HG03457 (cell line): ENCODE data around the gene PRKN.

Source experiments
- ATAC-seq: cut with Tn5 transposase; IDR thresholded peaks from one replicate; pipeline ENCODE4 v1.9.1; 2021; ENCODE audit warnings: moderate number of reproducible peaks; ENCODE audit not compliant: unreplicated experiment

The PRKN gene

DNA sequence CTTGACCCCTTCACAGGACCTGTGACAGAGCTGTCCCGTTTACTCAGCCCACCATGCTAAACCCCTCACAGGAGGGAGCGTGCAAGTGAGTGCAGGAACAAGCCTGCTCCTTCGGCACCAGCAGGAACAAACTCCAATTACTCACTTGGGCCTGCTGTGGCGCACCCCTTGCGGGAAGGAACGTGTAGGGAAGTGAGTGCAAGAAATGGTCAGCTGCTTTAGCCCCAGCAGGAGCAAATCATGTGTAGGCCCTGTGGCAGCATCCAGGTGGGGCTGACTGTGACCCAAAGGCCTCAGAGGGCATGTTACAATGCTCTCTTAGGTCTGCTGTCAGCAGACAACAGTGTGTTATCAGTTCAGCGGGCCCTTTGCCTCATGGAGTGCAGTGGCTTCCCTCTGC, 574.4 kb downstream of the PRKN start:
- ATAC-seq: no peak

DNA sequence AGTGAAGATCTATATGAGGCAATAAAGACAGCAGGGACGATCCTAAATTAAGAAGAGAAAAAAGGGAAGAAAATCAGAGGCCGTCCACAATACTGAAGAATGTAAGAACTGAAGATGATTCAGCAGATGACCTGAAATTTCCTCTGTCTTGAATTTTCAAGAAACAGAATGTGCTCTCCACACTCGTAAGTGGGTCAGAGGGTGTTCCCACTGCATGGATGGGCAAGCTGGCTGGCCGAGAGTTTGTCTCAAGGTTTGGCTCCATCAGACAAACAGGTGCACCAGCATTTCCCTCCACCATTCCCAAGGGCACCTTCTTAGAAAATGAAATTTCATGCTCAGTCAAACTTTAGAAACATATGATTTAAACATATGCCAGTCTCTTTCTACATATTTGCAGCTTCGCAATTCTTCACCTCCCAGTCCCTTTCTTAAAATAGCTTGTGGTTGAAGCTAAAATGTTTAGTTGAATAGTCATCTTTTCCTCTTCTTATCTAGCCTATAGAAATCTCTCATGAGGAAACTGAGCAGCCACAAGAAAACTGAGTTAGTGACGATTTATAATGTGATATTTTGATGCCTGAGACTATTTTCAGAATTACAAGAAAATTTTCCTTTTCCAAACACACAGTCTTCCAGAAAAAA, 576.4 kb downstream of the PRKN start:
- no peak for ATAC-seq

GRCh38 chr6:162150295-162150694, 577.3 kb downstream of the PRKN start:
- ATAC-seq: no peak

- ATAC-seq: no peak
Observed at GRCh38 chr6:162149786-162150185, 577.8 kb downstream of the PRKN start.

GRCh38 chr6:162147805-162148204, 579.8 kb downstream of the PRKN start:
- no peak for ATAC-seq

GRCh38 chr6:162147281-162147680, 580.3 kb downstream of the PRKN start:
- no peak for ATAC-seq

GRCh38 chr6:162140251-162140852, 587.2 kb downstream of the PRKN start:
- no peak for ATAC-seq

DNA sequence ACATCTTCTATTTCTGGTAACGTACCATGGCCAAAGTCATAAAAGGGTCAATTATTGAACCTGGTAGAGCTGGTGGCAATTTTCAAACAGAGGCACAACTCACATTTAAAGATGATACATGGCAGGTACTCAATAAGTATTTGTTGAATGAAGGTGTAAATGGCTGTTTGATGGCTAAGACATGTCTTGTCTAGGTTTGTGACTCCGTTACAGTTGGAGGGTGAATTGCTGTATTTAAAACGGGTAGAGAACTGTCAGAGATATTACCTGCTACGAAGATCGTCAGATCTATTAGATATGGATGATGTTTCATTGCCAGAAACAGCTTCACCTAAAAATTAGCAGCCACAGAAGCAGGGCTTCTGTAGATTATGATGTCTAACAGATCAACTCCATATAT, 601.9 kb downstream of the PRKN start:
- ATAC-seq: no peak

DNA sequence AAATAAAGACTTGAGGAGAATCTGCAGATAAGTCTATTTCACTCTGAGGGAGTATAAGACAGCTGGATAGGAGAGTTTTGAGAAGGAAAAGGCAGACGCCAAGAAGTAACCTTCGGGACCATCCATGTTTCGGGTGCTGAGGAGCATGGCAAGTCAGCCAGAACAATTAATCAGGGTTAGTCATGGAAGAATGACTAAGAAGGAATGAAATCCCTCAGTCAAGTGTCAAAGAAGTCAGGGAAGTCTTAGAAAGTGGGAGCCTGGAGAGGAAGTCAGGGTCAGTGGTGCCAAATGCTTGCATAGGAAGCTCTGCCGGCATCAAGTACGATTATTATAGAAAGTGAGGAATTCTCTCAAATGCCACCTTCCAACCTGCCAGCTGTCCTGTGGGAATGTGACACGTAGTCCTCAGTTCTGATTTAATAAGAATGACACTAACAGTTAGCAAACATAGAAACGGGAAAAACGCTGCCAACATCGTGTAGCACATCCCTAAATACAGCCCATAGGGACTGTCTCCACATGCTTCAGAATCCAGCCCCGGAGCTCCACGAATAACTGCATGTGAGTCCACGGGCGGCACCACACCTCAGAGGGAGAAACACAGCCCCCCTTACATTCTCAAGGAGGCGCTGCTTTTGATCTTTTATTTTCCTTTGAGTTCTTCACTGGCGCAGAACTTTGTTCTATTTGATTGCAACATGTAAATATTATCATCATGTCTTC, 602.7 kb downstream of the PRKN start:
- ATAC-seq: no peak

GRCh38 chr6:162123797-162124196, 603.8 kb downstream of the PRKN start:
- no peak for ATAC-seq

DNA sequence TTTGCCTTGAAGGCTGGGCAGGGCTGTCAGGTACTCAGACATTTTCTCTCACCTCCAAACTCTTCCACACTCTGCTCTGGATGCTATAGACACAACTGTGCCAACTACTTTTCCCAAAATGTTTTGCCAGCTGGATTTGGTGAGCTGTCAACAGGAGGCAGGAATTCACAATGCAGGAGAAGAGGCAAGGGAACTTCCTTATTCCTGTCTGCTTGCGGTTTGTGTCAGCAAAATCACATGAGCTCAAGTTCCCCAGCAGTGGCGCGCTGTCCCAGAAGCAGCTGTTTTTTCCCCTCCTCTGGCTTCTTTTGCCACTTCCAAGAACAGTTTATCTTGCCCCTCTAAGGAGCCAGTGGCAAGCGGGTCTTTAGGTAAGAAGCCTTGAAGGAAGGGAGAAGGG, 608.2 kb downstream of the PRKN start:
- ATAC-seq: no peak

GRCh38 chr6:162118706-162119105, 608.9 kb downstream of the PRKN start:
- ATAC-seq: no peak

- no peak for ATAC-seq
Observed at GRCh38 chr6:162116902-162117525, 610.6 kb downstream of the PRKN start.

DNA sequence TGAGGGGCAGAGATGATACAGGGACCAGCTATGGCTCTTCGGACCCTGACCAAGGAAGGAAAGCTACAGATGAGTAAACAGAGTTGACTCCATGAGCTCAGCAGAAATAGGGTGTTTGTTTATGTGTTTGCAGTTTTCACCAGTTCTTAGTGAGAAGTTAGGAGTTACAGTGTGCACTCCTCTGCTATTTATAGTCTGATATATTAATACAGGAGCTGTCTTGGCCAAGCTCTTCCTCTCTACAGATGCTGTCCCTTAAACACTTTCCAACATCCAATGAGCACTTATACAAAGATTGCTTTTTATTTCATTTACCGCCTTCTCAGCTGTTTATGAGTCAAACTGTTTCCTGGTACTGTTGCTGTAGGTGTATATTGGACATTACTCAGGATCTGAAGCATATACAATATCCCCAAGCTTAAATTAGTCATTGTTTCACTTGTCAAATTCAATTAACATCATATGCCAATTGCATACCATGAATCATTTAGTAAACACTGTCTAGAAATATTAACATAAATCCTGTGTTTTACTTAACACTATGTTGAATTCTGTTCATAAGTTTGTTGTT, 618.0 kb downstream of the PRKN start:
- no peak for ATAC-seq

DNA sequence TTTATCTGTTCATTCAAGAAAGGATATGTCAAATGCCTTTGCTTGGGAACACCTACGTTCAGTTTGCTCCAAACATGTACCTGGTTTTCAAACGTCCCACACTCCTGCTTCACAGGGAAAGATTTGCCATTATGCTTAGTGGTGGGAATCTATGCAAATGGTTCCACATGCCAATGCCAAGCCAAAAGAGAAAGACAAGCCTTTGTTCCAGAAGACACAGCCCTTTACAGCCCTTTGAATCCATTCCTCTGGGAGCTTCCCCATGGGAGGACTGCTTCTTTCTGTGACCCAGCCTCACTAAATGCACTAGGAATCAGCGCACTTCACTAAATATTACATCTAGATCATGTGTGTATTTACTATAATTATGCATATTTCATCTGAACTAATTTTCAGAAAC, 619.5 kb downstream of the PRKN start:
- no peak for ATAC-seq

DNA sequence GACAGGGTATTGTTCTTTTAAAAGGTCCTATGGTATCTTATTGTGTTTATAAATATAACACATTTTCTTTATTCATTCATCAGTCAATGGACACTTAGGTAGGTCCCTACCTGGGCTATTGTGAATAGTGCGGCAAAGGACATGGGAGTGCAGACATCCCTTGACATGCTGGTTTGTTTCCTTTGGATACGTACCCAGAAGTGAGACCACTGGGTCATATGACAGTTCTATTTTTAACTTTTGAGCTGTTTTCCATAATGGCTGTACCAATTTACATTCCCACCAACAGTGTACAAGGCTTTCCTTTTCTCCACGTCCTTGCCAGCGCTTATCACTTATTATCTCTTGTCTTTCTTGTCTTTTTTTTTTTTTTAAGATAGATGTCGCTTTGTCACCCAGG, 627.5 kb downstream of the PRKN start:
- no peak for ATAC-seq

DNA sequence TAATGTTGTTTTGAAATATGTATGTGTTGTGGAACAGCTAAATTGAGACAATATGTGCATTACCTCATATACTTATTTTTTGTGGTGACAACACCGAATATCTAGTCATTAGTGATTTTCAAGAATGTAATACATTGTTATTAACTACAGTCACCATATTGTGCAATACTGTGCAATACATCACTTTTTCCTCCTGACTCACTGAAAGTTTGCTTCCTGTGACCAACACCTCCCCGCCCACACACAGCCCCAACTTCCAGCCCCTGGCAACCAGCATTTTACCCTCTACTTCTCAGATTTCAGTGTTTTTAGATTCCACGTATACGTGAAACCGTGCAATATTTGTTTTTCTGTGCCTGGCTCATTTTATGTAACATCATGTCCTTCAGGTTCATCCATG, 627.9 kb downstream of the PRKN start:
- no peak for ATAC-seq

GRCh38 chr6:162092816-162093502, 634.6 kb downstream of the PRKN start:
- ATAC-seq: no peak

GRCh38 chr6:162090734-162091133, 636.8 kb downstream of the PRKN start:
- no peak for ATAC-seq

DNA sequence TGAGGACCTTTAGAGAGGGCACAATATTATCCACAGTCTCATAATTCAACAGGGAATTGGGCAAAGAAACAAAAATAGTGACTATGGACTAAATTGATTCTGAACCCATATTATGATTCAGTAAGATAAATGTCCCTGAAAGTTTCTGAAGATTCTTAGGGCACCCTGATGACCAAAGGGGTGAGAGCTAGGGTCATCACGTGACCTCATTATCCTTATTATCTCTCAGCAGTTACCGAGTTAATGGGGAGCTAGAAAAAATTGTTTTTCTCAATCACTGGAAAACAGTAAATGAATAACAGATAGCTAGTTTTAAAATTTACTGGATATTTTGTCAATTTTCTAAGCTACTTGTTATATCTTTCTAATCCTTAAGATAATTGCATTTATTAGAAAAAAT, 639.5 kb downstream of the PRKN start:
- no peak for ATAC-seq

GRCh38 chr6:162085561-162085960, 642.0 kb downstream of the PRKN start:
- no peak for ATAC-seq
